Esophagus muscularis mucosa (tissue), 4 donors: ENCODE results near the gene DDX11.

Experiments
- EP300 ChIP-seq: sonication (generic); formaldehyde crosslinking; IDR thresholded peaks from one replicate; pipeline ENCODE4 v1.6.1; 2017; ENCODE audit warnings: antibody characterized with exemption
- POLR2A ChIP-seq: fragments of 450-650 bp; IDR thresholded peaks from one replicate; pipeline ENCODE4 v1.6.1; 2017; ENCODE audit warnings: antibody characterized with exemption, moderate library complexity, mild to moderate bottlenecking, low read depth
- TF ChIP-seq, protein P1 (sequence below), 3 experiments: fragments of 200-600 bp in 2 of 3; fragments of 450-650 bp in 1 of 3; sonication (generic) in 2 of 3; IDR thresholded peaks; one replicate each; pipeline ENCODE4 v1.5.1; 2017 to 2019; ENCODE audit warnings: antibody characterized with exemption in 3 of 3, mild to moderate bottlenecking in 2 of 3, moderate library complexity in 1 of 3

DNA sequence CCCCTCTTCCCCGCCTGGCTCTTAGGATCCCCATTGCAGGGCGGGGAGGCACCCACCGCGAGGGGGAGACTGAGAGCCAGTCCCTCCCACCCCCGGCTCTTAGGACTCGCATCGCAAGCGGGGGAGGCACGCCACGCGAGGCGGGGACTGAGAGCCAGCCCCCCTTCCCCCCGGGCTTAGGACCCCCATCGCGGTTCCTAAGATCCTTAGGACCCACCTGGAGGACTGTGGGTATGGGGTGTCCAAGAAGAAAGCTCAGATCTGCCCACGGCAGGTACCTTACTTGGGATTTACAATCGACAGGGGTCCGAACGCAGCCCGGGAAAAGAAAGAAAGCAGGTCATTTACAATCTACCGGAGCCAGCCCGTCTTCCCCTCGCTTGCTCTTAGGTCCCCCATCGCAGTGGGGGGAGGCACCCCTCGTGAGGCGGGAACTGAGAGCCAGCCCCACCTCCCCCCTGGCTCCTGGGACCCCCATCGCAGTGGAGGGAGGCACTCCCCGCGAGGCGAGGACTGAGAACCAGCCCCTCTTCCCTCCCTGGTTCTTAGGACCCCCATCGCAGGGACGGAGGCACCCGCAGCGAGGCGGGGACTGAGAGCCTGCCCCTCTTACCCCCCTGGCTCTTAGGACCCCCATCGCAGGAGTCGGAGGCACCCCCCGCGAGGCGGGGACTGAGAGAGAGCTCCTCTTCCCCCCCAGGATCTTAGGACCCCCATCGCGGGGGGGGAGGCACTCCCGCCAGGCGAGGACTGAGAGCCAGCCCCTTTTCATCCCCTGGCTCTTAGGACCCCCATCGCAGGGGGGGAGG, 43.7 kb downstream of the DDX11 start:
- TF ChIP-seq, protein P1, sequence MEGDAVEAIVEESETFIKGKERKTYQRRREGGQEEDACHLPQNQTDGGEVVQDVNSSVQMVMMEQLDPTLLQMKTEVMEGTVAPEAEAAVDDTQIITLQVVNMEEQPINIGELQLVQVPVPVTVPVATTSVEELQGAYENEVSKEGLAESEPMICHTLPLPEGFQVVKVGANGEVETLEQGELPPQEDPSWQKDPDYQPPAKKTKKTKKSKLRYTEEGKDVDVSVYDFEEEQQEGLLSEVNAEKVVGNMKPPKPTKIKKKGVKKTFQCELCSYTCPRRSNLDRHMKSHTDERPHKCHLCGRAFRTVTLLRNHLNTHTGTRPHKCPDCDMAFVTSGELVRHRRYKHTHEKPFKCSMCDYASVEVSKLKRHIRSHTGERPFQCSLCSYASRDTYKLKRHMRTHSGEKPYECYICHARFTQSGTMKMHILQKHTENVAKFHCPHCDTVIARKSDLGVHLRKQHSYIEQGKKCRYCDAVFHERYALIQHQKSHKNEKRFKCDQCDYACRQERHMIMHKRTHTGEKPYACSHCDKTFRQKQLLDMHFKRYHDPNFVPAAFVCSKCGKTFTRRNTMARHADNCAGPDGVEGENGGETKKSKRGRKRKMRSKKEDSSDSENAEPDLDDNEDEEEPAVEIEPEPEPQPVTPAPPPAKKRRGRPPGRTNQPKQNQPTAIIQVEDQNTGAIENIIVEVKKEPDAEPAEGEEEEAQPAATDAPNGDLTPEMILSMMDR (IDR thresholded peaks at IDR 0.05), result peak; percentile 19 to 64 (median 28)
- TF ChIP-seq POLR2A (no peak), EP300 (no peak)
